Suppressor macrophage (primary cell): Measurements from ENCODE around the gene NFIX.
"Not testable (repeated sequence)": the region's sequence is repeated elsewhere in the genome, so short reads cannot be mapped to it uniquely, and the experiment has no call there.

Experiments used
- DNase-seq, 4 experiments: peaks; one replicate each; pipeline ENCODE4 v3.0.0-alpha.2; 2020 to 2022
- total RNA-seq, 17 experiments: gene quantifications; one replicate each; lab custom pipeline; 2026; ENCODE audit warnings: mixed read lengths in 6 of 17, inconsistent platforms in 3 of 17; lab: John Stamatoyannopoulos, UW

NFIX gene
- total RNA-seq, result 0.35 to 41.8 (median 0.92) reads per million in 17 experiments

GRCh38 chr19:12994701-12995595 is at the start of gene NFIX:
Gene NFIX (plus strand): TSS chr19:12995475. CDS start chr19:12995838, 363 bp downstream.
- peak; percentile 52 to 81 (median 66) for DNase-seq

GRCh38 chr19:12945479-12946091 is 49.7 kb upstream of the NFIX start, which contains the start of gene RAD23A:
Gene RAD23A (plus strand): TSS chr19:12945862. CDS start chr19:12945949, 87 bp downstream.
- DNase-seq, result peak; percentile 100

- DNase-seq, result peak; percentile 78 to 91 (median 85)
Measured at GRCh38 chr19:12946092-12946721, 49.1 kb upstream of the NFIX start.

GRCh38 chr19:12946731-12947496 is 48.4 kb upstream of the NFIX start:
- peak in 1 of 4 experiments; percentile 1 for DNase-seq

- DNase-seq, result no peak
Measured at GRCh38 chr19:12947702-12948611, 47.3 kb upstream of the NFIX start.

- no peak for DNase-seq
Measured at GRCh38 chr19:12948612-12949362, 46.5 kb upstream of the NFIX start.

GRCh38 chr19:12949363-12950283 is 45.7 kb upstream of the NFIX start:
- DNase-seq, result no peak

DNA sequence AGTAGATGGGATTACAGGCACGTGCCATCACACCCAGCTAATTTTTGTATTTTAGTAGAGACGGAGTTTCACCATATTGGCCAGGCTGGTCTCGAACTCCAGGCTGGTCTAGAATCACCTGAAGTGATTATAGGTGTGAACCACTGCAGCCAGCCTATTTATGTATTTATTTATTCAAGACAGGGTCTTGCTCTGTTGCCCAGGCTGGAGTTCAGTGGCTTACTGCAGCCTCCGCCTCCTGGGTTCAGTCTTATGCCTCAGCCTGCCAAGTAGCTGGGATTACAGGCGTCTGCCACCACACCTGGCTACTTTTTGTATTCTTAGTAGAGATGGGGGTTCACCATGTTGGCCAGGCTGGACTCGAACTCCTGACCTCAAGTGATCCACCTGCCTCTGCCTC is 43.2 kb upstream of the NFIX start:
- DNase-seq, result not testable (repeated sequence)

- DNase-seq, result peak; percentile 83 to 89 (median 84)
Measured at GRCh38 chr19:12952488-12953137, 42.7 kb upstream of the NFIX start.

DNA sequence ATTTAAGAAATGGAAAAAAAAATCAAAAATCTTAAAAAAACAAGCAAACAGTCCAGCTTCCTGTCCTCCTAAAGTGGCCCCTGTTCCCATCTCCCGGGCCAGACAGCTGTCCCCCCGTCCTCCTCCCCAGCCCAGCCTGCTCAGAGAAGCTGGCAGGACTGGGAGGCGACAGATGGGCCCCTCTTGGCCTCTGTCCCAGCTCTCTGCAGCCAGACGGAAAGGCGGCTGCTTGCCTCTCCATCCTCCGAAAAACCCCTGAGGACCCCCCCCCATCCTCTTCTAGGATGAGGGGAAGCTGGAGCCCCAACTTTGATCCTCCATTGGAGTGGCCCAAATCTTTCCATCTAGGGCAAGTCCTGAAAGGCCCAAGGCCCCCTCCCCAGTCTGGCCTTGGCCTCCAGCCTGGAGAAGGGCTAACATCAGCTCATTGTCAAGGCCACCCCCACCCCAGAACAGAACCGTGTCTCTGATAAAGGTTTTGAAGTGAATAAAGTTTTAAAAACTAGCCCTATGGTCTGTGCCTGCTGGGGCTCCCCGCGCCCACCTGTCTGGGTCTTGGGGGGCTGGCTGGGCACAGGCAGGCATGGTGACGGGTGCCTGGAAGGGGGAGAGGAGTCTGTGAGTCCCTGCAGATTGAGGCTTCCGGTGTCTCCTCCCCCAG is 42.0 kb upstream of the NFIX start:
- peak in 1 of 4 experiments; percentile 0 for DNase-seq

- peak in 2 of 4 experiments; percentile 3 to 28 for DNase-seq
Measured at GRCh38 chr19:12953799-12954611, 41.3 kb upstream of the NFIX start.

GRCh38 chr19:12954612-12954962 is 40.7 kb upstream of the NFIX start:
- peak in 1 of 4 experiments; percentile 2 for DNase-seq

GRCh38 chr19:12955575-12955974 is 39.7 kb upstream of the NFIX start:
- DNase-seq, result not testable (repeated sequence)

- DNase-seq, result no peak
Measured at GRCh38 chr19:12955996-12956395, 39.3 kb upstream of the NFIX start.

GRCh38 chr19:12956446-12957388 is 38.6 kb upstream of the NFIX start, which contains the start of gene GADD45GIP1:
Gene GADD45GIP1 (minus strand): TSS chr19:12957223. CDS start chr19:12957212, 11 bp downstream.
- DNase-seq, result peak; percentile 84 to 93 (median 89)
